Measurements from ENCODE around the gene TTC27.

The TTC27 gene

GRCh38 chr2:32849456-32850194, 221.8 kb downstream of the TTC27 start:
- H3K27me3 ChIP-seq (ENCODE audit: control insufficient read depth, insufficient read depth, low read length), result no peaks in the 10 kb centered on the region
- no peak overlapping the region for H3K4me3 ChIP-seq (ENCODE audit: low read depth, low read length)
- no peak overlapping the region for H3K27ac ChIP-seq (ENCODE audit: low read depth, low read length)
- no peaks in the 10 kb centered on the region for H3K36me3 ChIP-seq (ENCODE audit: control insufficient read depth, insufficient read depth, low read length)
- no peak overlapping the region for H3K9ac ChIP-seq (ENCODE audit: low read depth, low read length)
- no peaks in the 10 kb centered on the region for H3K4me1 ChIP-seq (ENCODE audit: control insufficient read depth, insufficient read depth, low read length)
- peaks cover 5% of the 10 kb centered on the region; the same call in 1 of the 2 replicates for H3K9me3 ChIP-seq (ENCODE audit: control insufficient read depth, insufficient read depth, low read length)

GRCh38 chr2:32851777-32852439, 224.1 kb downstream of the TTC27 start:
- Histone ChIP-seq H3K27ac (ENCODE audit: low read depth, low read length) (no peak overlapping the region), H3K4me1 (ENCODE audit: control insufficient read depth, insufficient read depth, low read length) (0 out of 2 replicates have a peak, but pooled peaks cover 3% of the 10 kb centered on the region), H3K9me3 (ENCODE audit: control insufficient read depth, insufficient read depth, low read length) (no peaks in the 10 kb centered on the region), H3K27me3 (ENCODE audit: control insufficient read depth, insufficient read depth, low read length) (no peaks in the 10 kb centered on the region), H3K4me3 (ENCODE audit: low read depth, low read length) (no peak overlapping the region), H3K9ac (ENCODE audit: low read depth, low read length) (no peak overlapping the region), H3K36me3 (ENCODE audit: control insufficient read depth, insufficient read depth, low read length) (no peaks in the 10 kb centered on the region)

- Histone ChIP-seq H3K9me3 (ENCODE audit: control insufficient read depth, insufficient read depth, low read length) (no peaks in the 10 kb centered on the region), H3K4me1 (ENCODE audit: control insufficient read depth, insufficient read depth, low read length) (0 out of 2 replicates have a peak, but pooled peaks cover 3% of the 10 kb centered on the region), H3K9ac (ENCODE audit: low read depth, low read length) (no peak overlapping the region), H3K36me3 (ENCODE audit: control insufficient read depth, insufficient read depth, low read length) (no peaks in the 10 kb centered on the region), H3K4me3 (ENCODE audit: low read depth, low read length) (no peak overlapping the region), H3K27ac (ENCODE audit: low read depth, low read length) (no peak overlapping the region), H3K27me3 (ENCODE audit: control insufficient read depth, insufficient read depth, low read length) (no peaks in the 10 kb centered on the region)
These were observed 225.0 kb downstream of the TTC27 start for GRCh38 chr2:32852856-32853255.

GRCh38 chr2:32856891-32857290, 229.0 kb downstream of the TTC27 start:
- Histone ChIP-seq H3K9me3 (ENCODE audit: control insufficient read depth, insufficient read depth, low read length) (no peaks in the 10 kb centered on the region), H3K4me1 (ENCODE audit: control insufficient read depth, insufficient read depth, low read length) (0 out of 2 replicates have a peak, but pooled peaks cover 3% of the 10 kb centered on the region), H3K4me3 (ENCODE audit: low read depth, low read length) (no peak overlapping the region), H3K27me3 (ENCODE audit: control insufficient read depth, insufficient read depth, low read length) (no peaks in the 10 kb centered on the region), H3K27ac (ENCODE audit: low read depth, low read length) (no peak overlapping the region), H3K36me3 (ENCODE audit: control insufficient read depth, insufficient read depth, low read length) (no peaks in the 10 kb centered on the region), H3K9ac (ENCODE audit: low read depth, low read length) (no peak overlapping the region)

GRCh38 chr2:32858713-32859112, 230.9 kb downstream of the TTC27 start:
- Histone ChIP-seq H3K9ac (ENCODE audit: low read depth, low read length) (no peak overlapping the region), H3K4me3 (ENCODE audit: low read depth, low read length) (no peak overlapping the region), H3K36me3 (ENCODE audit: control insufficient read depth, insufficient read depth, low read length) (no peaks in the 10 kb centered on the region), H3K4me1 (ENCODE audit: control insufficient read depth, insufficient read depth, low read length) (0 out of 2 replicates have a peak, but pooled peaks cover 3% of the 10 kb centered on the region), H3K27ac (ENCODE audit: low read depth, low read length) (no peak overlapping the region), H3K9me3 (ENCODE audit: control insufficient read depth, insufficient read depth, low read length) (no peaks in the 10 kb centered on the region), H3K27me3 (ENCODE audit: control insufficient read depth, insufficient read depth, low read length) (no peaks in the 10 kb centered on the region)

- H3K4me3 ChIP-seq (ENCODE audit: low read depth, low read length), result no peak overlapping the region
- H3K27me3 ChIP-seq (ENCODE audit: control insufficient read depth, insufficient read depth, low read length), result no peaks in the 10 kb centered on the region
- H3K27ac ChIP-seq (ENCODE audit: low read depth, low read length), result no peak overlapping the region
- H3K36me3 ChIP-seq (ENCODE audit: control insufficient read depth, insufficient read depth, low read length), result no peaks in the 10 kb centered on the region
- H3K4me1 ChIP-seq (ENCODE audit: control insufficient read depth, insufficient read depth, low read length), result 0 out of 2 replicates have a peak, but pooled peaks cover 3% of the 10 kb centered on the region
- H3K9ac ChIP-seq (ENCODE audit: low read depth, low read length), result no peak overlapping the region
- no peaks in the 10 kb centered on the region for H3K9me3 ChIP-seq (ENCODE audit: control insufficient read depth, insufficient read depth, low read length)
These were observed 232.5 kb downstream of the TTC27 start for GRCh38 chr2:32860385-32860784.

- Histone ChIP-seq H3K9me3 (ENCODE audit: control insufficient read depth, insufficient read depth, low read length) (no peaks in the 10 kb centered on the region), H3K36me3 (ENCODE audit: control insufficient read depth, insufficient read depth, low read length) (no peaks in the 10 kb centered on the region), H3K27ac (ENCODE audit: low read depth, low read length) (no peak overlapping the region), H3K4me1 (ENCODE audit: control insufficient read depth, insufficient read depth, low read length) (no peaks in the 10 kb centered on the region), H3K9ac (ENCODE audit: low read depth, low read length) (no peak overlapping the region), H3K4me3 (ENCODE audit: low read depth, low read length) (no peak overlapping the region), H3K27me3 (ENCODE audit: control insufficient read depth, insufficient read depth, low read length) (no peaks in the 10 kb centered on the region)
These were observed 234.6 kb downstream of the TTC27 start for GRCh38 chr2:32862269-32863055.

GRCh38 chr2:32863326-32863725, 235.5 kb downstream of the TTC27 start:
- Histone ChIP-seq H3K27ac (ENCODE audit: low read depth, low read length) (no peak overlapping the region), H3K9me3 (ENCODE audit: control insufficient read depth, insufficient read depth, low read length) (no peaks in the 10 kb centered on the region), H3K27me3 (ENCODE audit: control insufficient read depth, insufficient read depth, low read length) (no peaks in the 10 kb centered on the region), H3K4me1 (ENCODE audit: control insufficient read depth, insufficient read depth, low read length) (no peaks in the 10 kb centered on the region), H3K9ac (ENCODE audit: low read depth, low read length) (no peak overlapping the region), H3K4me3 (ENCODE audit: low read depth, low read length) (no peak overlapping the region), H3K36me3 (ENCODE audit: control insufficient read depth, insufficient read depth, low read length) (no peaks in the 10 kb centered on the region)

GRCh38 chr2:32863803-32864202, 236.0 kb downstream of the TTC27 start:
- H3K4me1 ChIP-seq (ENCODE audit: control insufficient read depth, insufficient read depth, low read length), result no peaks in the 10 kb centered on the region
- H3K9ac ChIP-seq (ENCODE audit: low read depth, low read length), result no peak overlapping the region

GRCh38 chr2:32864334-32865111, 236.7 kb downstream of the TTC27 start:
- no peak overlapping the region for H3K9ac ChIP-seq (ENCODE audit: low read depth, low read length)
- no peaks in the 10 kb centered on the region for H3K9me3 ChIP-seq (ENCODE audit: control insufficient read depth, insufficient read depth, low read length)
- no peaks in the 10 kb centered on the region for H3K36me3 ChIP-seq (ENCODE audit: control insufficient read depth, insufficient read depth, low read length)
- H3K27me3 ChIP-seq (ENCODE audit: control insufficient read depth, insufficient read depth, low read length), result no peaks in the 10 kb centered on the region
- no peak overlapping the region for H3K4me3 ChIP-seq (ENCODE audit: low read depth, low read length)
- no peaks in the 10 kb centered on the region for H3K4me1 ChIP-seq (ENCODE audit: control insufficient read depth, insufficient read depth, low read length)
- H3K27ac ChIP-seq (ENCODE audit: low read depth, low read length), result no peak overlapping the region

More at GRCh38 chr2:32863803-32864202, 236.0 kb downstream of the TTC27 start:
- Histone ChIP-seq H3K4me3 (ENCODE audit: low read depth, low read length) (no peak overlapping the region), H3K9me3 (ENCODE audit: control insufficient read depth, insufficient read depth, low read length) (no peaks in the 10 kb centered on the region), H3K27ac (ENCODE audit: low read depth, low read length) (no peak overlapping the region), H3K36me3 (ENCODE audit: control insufficient read depth, insufficient read depth, low read length) (no peaks in the 10 kb centered on the region), H3K27me3 (ENCODE audit: control insufficient read depth, insufficient read depth, low read length) (no peaks in the 10 kb centered on the region)

Measured in HUES48 (cell line).